HEK293 (cell line): ENCODE results near the gene GNG7.

Experiments used
- CTCF ChIP-seq: fragments of 450-650 bp; formaldehyde crosslinking; IDR thresholded peaks from 2 replicates; pipeline ENCODE4 v1.5.1; 2016; ENCODE audit warnings: missing biosample characterization, missing genetic modification characterization
- ZBTB17 ChIP-seq: fragments of 450-650 bp; formaldehyde crosslinking; IDR thresholded peaks from 2 replicates; pipeline ENCODE4 v1.5.1; 2016; ENCODE audit warnings: missing biosample characterization, missing genetic modification characterization
- ZNF148 ChIP-seq: fragments of 450-650 bp; formaldehyde crosslinking; IDR thresholded peaks from 2 replicates; pipeline ENCODE4 v1.5.0; 2017; ENCODE audit warnings: missing biosample characterization, missing genetic modification characterization, borderline replicate concordance
- ZNF18 ChIP-seq: fragments of 450-650 bp; formaldehyde crosslinking; IDR thresholded peaks from 2 replicates; pipeline ENCODE4 v1.5.1; 2016; ENCODE audit warnings: missing biosample characterization, missing genetic modification characterization
- ZNF530 ChIP-seq: fragments of 450-650 bp; formaldehyde crosslinking; IDR thresholded peaks from 2 replicates; pipeline ENCODE4 v1.5.1; 2016; ENCODE audit warnings: low read depth, missing biosample characterization, missing genetic modification characterization

- no peak for TF ChIP-seq ZNF18 (tag by site-specific recombination)
- no peak for TF ChIP-seq CTCF
- no peak for TF ChIP-seq ZNF530 (tag by site-specific recombination)
- TF ChIP-seq ZBTB17 = no peak
- TF ChIP-seq ZNF148 (tag by site-specific recombination) = no peak
Observed at GRCh38 chr19:2461751-2462634, 240.5 kb downstream of the GNG7 start.
